Measurements from ENCODE around the gene TMEM87A.

DNA sequence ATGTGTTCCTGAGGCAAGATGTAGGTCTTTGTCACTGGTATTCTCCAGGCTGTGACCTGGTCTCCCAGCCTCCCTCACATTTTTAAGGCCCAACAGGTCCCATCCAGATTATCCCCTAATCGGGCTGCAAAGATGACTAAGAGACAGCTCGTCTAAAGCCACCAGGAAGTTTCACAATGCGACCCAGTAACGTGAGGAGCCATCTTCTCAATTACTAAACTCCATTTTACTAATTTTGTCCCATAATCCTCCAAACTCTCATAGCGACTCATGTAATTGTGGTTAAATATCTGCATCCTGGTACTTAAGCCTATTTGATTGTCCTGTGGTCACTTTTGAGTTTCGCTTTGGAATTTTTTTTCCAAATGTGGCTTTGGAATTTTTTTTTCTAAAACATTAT, 108.1 kb downstream of the TMEM87A start:
- TF ChIP-seq EZH2phosphoT487 (IDR thresholded peaks at IDR 0.05; ENCODE audit: borderline replicate concordance, low read length) (no peak), EZH2 (IDR thresholded peaks at IDR 0.05; ENCODE audit: low read length, unreplicated experiment) (no peak)
- TF ChIP-seq, protein P1, sequence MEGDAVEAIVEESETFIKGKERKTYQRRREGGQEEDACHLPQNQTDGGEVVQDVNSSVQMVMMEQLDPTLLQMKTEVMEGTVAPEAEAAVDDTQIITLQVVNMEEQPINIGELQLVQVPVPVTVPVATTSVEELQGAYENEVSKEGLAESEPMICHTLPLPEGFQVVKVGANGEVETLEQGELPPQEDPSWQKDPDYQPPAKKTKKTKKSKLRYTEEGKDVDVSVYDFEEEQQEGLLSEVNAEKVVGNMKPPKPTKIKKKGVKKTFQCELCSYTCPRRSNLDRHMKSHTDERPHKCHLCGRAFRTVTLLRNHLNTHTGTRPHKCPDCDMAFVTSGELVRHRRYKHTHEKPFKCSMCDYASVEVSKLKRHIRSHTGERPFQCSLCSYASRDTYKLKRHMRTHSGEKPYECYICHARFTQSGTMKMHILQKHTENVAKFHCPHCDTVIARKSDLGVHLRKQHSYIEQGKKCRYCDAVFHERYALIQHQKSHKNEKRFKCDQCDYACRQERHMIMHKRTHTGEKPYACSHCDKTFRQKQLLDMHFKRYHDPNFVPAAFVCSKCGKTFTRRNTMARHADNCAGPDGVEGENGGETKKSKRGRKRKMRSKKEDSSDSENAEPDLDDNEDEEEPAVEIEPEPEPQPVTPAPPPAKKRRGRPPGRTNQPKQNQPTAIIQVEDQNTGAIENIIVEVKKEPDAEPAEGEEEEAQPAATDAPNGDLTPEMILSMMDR (conservative IDR thresholded peaks at IDR 0.05; ENCODE audit: low read depth, low read length), result no peak
